ENCODE data around the gene KRT15.

The KRT15 gene

GRCh38 chr17:41518789-41519449 lies at the start of gene KRT15:
Gene KRT15 (minus strand): TSS chr17:41518890. CDS start chr17:41518827, 63 bp downstream.
- Histone ChIP-seq H3K4me1 (ENCODE audit: low read length) (peaks cover 22% of the 10 kb centered on the region), H2AFZ (ENCODE audit: low read length) (no peak within 1 kb of the TSS), H4K20me1 (ENCODE audit: insufficient read depth, low read length) (no peaks in the 10 kb centered on the region), H3K79me2 (ENCODE audit: low read length) (no peaks in the 10 kb centered on the region), H3K36me3 (replicated peaks; ENCODE audit: insufficient read depth, low read length) (no peaks in the 10 kb centered on the region), H3F3A (ENCODE audit: insufficient read depth, low read length) (no peaks in the 10 kb centered on the region), H3K9me2 (replicated peaks; ENCODE audit: insufficient read depth, low read length) (no peaks in the 10 kb centered on the region), H3K9me3 (replicated peaks; ENCODE audit: insufficient read depth, low read length) (no peaks in the 10 kb centered on the region), H3K27ac (ENCODE audit: low read length) (no peak within 1 kb of the TSS), H3K4me3 (ENCODE audit: low read length) (no peak within 1 kb of the TSS), H3K4me2 (ENCODE audit: low read depth, low read length) (no peak within 1 kb of the TSS), H3K9ac (ENCODE audit: low read length) (no peak within 1 kb of the TSS), H3K27me3 (replicated peaks; ENCODE audit: insufficient read depth, low read length) (no peaks in the 10 kb centered on the region)
- TF ChIP-seq CTCF (IDR thresholded peaks at IDR 0.05; ENCODE audit: low read length) (no peak), EZH2 (optimal IDR thresholded peaks at IDR 0.05; ENCODE audit: low read depth, low read length) (no peak), EZH2phosphoT487 (IDR thresholded peaks at IDR 0.05; ENCODE audit: low read length) (no peak)
- DNase-seq: peak; percentile 9

GRCh38 chr17:41567317-41567716 lies 48.6 kb upstream of the KRT15 start:
- no peak overlapping the region for H3K4me3 ChIP-seq (ENCODE audit: low read length)
- no peak overlapping the region for H2AFZ ChIP-seq (ENCODE audit: low read length)
- no peaks in the 10 kb centered on the region for H3K79me2 ChIP-seq (ENCODE audit: low read length)
- no peak overlapping the region for H3K9ac ChIP-seq (ENCODE audit: low read length)
- H3K36me3 ChIP-seq (replicated peaks; ENCODE audit: insufficient read depth, low read length): no peaks in the 10 kb centered on the region
- TF ChIP-seq EZH2phosphoT487 (IDR thresholded peaks at IDR 0.05; ENCODE audit: low read length) (no peak), CTCF (IDR thresholded peaks at IDR 0.05; ENCODE audit: low read length) (no peak), EZH2 (optimal IDR thresholded peaks at IDR 0.05; ENCODE audit: low read depth, low read length) (no peak)
- no peaks in the 10 kb centered on the region for H3F3A ChIP-seq (ENCODE audit: insufficient read depth, low read length)
- no peak overlapping the region for H3K4me2 ChIP-seq (ENCODE audit: low read depth, low read length)
- 0 out of 2 replicates have a peak, but pooled peaks cover 3% of the 10 kb centered on the region for H3K4me1 ChIP-seq (ENCODE audit: low read length)
- peaks cover 34% of the 10 kb centered on the region for H3K27me3 ChIP-seq (replicated peaks; ENCODE audit: insufficient read depth, low read length)
- no peaks in the 10 kb centered on the region for H3K9me3 ChIP-seq (replicated peaks; ENCODE audit: insufficient read depth, low read length)
- H3K9me2 ChIP-seq (replicated peaks; ENCODE audit: insufficient read depth, low read length): no peaks in the 10 kb centered on the region
- no peak for DNase-seq
- H3K27ac ChIP-seq (ENCODE audit: low read length): no peak overlapping the region
- no peaks in the 10 kb centered on the region for H4K20me1 ChIP-seq (ENCODE audit: insufficient read depth, low read length)

GRCh38 chr17:41565338-41565737 lies 46.6 kb upstream of the KRT15 start:
- H3K4me1 ChIP-seq (ENCODE audit: low read length): 0 out of 2 replicates have a peak, but pooled peaks cover 3% of the 10 kb centered on the region
- H3F3A ChIP-seq (ENCODE audit: insufficient read depth, low read length): no peaks in the 10 kb centered on the region
- no peaks in the 10 kb centered on the region for H3K9me2 ChIP-seq (replicated peaks; ENCODE audit: insufficient read depth, low read length)
- no peaks in the 10 kb centered on the region for H3K36me3 ChIP-seq (replicated peaks; ENCODE audit: insufficient read depth, low read length)
- no peaks in the 10 kb centered on the region for H4K20me1 ChIP-seq (ENCODE audit: insufficient read depth, low read length)
- H3K4me2 ChIP-seq (ENCODE audit: low read depth, low read length): no peak overlapping the region
- no peak overlapping the region for H3K27ac ChIP-seq (ENCODE audit: low read length)
- no peaks in the 10 kb centered on the region for H3K9me3 ChIP-seq (replicated peaks; ENCODE audit: insufficient read depth, low read length)
- H3K4me3 ChIP-seq (ENCODE audit: low read length): no peak overlapping the region
- H3K9ac ChIP-seq (ENCODE audit: low read length): no peak overlapping the region
- H3K79me2 ChIP-seq (ENCODE audit: low read length): no peaks in the 10 kb centered on the region
- H2AFZ ChIP-seq (ENCODE audit: low read length): no peak overlapping the region
- TF ChIP-seq EZH2phosphoT487 (IDR thresholded peaks at IDR 0.05; ENCODE audit: low read length) (no peak), CTCF (IDR thresholded peaks at IDR 0.05; ENCODE audit: low read length) (no peak), EZH2 (optimal IDR thresholded peaks at IDR 0.05; ENCODE audit: low read depth, low read length) (no peak)
- H3K27me3 ChIP-seq (replicated peaks; ENCODE audit: insufficient read depth, low read length): peaks cover 15% of the 10 kb centered on the region
- DNase-seq: no peak
